Fibroblast of villous mesenchyme (primary cell): ENCODE results near the gene RPL22. TPM values are rescaled to one million over a fixed set of nuclear protein-coding genes. Genes with fewer than 3 reads are reported as not detected.

Source experiments
- DNase-seq: peaks from one replicate; pipeline ENCODE4 v3.0.0-alpha.2; 2010; ENCODE audit warnings: low read depth
- H3K4me3 ChIP-seq: 2 replicates; pipeline ENCODE4 v1.5.1; 2011; ENCODE audit warnings: low read depth, mild to moderate bottlenecking, low read length
- CTCF ChIP-seq: IDR thresholded peaks from 2 replicates; pipeline ENCODE4 v1.5.1; 2012; ENCODE audit warnings: low read depth, mild to moderate bottlenecking, low read length; ENCODE audit not compliant: insufficient read depth
- total RNA-seq: library from RNA; depleted of rRNA; stranded (reverse); fragments of >200 nt; gene quantifications from 2 replicates; pipeline ENCODE4 v1.2.3, GENCODE V29; 2012

RPL22 gene
- total RNA-seq, 1 donor = 97.6 TPM

DNA sequence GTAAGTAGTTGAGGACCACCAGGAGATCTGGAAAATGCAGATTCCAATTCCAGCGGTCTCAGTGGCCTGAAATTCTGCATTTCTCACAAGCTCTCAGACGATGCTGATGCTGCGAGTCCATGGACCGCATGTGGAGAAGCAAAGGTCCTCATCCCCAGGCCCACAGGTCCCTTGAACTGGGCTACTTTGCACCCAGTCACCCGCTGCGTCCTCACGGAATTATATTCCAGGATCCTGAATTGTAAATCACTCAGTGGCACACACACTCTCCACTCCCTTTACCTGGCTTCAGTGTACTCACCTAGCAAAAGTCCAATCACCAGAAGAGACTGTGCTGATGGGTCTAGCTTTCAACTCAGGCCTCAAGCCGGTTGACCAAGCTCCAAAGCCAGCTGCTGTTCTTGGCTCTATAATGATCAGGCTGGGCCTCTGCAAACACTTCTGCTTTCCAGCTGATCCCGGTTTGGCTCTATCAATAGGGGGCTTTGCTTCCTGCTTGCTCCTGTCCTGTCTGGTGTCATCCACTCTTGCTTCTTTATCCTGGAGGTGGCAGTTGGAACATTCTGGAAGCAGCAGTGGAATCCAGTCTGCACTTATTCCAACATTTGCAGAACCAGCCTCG is 904 bp upstream of the RPL22 start:
- no peak for DNase-seq
- H3K4me3 ChIP-seq = peak overlapping the region; percentile 98
- no peak for TF ChIP-seq CTCF

- no peak for TF ChIP-seq CTCF
- peak overlapping the region; percentile 98 for H3K4me3 ChIP-seq
- peak; percentile 32 for DNase-seq
These were observed 623 bp downstream of the RPL22 start for GRCh38 chr1:6198646-6199297.

DNA sequence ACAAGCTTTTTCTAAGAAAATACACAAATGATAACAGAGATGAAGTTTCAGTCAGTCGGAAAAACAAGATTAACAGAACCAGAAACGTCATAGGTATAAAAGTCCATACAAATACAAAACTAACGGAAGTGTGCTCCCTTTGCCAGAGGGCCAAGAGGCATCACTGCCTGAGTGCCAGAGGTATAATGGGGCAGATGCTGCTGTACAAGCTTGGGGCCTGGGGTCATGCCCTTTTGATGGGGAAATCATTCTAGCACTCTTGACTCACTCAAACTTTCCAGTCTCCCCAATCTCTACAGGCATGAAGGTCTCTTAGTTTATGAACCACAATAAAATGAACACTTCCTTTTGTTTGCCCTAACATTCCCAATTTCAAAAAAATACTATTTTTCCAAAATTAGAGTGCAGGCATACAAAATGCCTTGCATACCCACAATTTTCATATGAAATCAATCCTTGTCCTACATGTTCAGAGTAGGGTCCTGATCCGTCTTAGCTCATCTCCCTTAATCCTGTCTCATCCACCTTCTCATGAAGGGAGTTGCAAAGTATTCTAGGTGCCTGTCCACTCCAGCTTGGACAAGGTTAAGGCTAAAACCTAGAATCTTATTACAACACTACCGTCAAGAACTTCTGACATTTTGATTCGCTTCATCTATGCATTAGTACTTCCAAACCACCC is 1.5 kb downstream of the RPL22 start:
- no peak for TF ChIP-seq CTCF
- no peak for DNase-seq
- peak overlapping the region; percentile 98 for H3K4me3 ChIP-seq

DNA sequence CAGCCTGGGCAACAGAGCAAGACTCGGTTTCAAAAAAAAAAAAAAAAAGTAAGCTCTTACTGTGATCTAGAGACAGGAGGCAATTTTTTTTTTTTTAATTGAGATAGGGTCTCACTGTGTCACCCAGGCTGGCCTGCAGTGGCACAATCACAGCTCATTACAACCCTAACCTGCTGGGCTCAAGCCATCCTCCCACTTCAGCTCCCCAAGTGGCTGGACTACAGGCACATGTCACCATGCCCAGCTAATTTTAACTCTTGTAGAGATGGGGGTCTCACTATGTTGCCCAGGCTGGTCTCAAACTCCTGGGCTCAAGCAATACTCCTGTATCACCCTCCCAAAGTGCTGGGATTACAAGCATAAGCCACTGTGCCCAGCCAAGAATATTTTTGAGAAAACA is 7.4 kb downstream of the RPL22 start:
- no peak overlapping the region for H3K4me3 ChIP-seq
- no peak for DNase-seq
- no peak for TF ChIP-seq CTCF

GRCh38 chr1:6188466-6188865 is 10.9 kb downstream of the RPL22 start:
- TF ChIP-seq CTCF = no peak
- DNase-seq = peak; percentile 42
- no peak overlapping the region for H3K4me3 ChIP-seq

DNA sequence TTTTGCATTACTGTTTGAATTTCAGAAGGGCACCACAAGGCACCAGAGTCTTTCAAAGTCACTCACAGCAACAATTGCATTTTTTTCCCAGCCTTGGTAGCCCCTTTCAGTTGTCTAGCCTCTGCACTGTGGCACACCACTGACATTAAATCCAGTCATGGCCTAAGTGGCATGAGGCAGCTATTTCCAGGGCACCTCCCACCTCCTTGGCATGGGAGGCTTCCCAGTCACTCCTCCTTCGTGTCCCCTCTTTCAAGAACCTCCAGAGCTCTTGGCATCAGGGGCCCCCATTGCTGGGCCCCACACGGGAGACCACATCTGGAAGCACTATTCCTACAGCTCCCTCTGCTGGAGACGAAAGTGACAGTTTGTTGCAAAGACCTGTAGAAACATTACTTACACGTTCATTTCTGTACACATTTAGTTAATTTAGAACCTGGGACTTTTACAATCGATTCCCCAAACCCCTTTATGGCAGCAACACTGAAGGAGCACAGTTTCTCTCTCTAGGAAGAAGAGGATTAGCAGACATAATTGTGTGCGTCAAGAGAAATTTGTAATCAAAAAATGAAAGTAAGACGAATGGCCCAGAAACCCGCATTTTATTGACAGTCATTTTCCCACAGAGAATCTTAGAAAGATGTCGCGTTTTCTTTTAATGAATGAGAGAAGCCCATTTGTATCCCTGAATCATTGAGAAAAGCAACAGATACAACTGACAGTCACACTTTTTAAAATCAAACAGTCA is 13.6 kb downstream of the RPL22 start:
- no peak overlapping the region for H3K4me3 ChIP-seq
- DNase-seq = peak; percentile 44
- peak; percentile 63 for TF ChIP-seq CTCF
